8988T (cell line): ENCODE data around the gene GLMP.
A peak's percentile ranks its signal among the peaks of the same experiment; 100 is the strongest.

Source experiments
- DNase-seq: peaks from one replicate; pipeline ENCODE4 v3.0.0; 2011

The GLMP gene

GRCh38 chr1:156247460-156248322 is 47.8 kb downstream of the GLMP start, which contains the start of gene PAQR6:
PAQR6 (minus strand) TSS chr1:156248056; CDS start chr1:156246731, 1,325 bp downstream.
- no peak for DNase-seq

GRCh38 chr1:156246781-156247459 is 48.6 kb downstream of the GLMP start:
- peak; percentile 73 for DNase-seq

- no peak for DNase-seq
Observed at GRCh38 chr1:156246241-156246780, 49.2 kb downstream of the GLMP start.

GRCh38 chr1:156245451-156246232 is 49.8 kb downstream of the GLMP start:
- no peak for DNase-seq

GRCh38 chr1:156244712-156245111 is 50.8 kb downstream of the GLMP start:
- DNase-seq, result no peak

GRCh38 chr1:156244126-156244525 is 51.4 kb downstream of the GLMP start:
- no peak for DNase-seq

GRCh38 chr1:156242738-156243137 is 52.7 kb downstream of the GLMP start:
- DNase-seq, result no peak
